HPDE6-E6E7 (cell line): ENCODE measurements around the gene TIMP2.

Experiments used
- DNase-seq: peaks from one replicate; pipeline ENCODE4 v3.0.0; 2011; ENCODE audit warnings: missing footprints; ENCODE audit errors: extremely low spot score

TIMP2 gene

DNA sequence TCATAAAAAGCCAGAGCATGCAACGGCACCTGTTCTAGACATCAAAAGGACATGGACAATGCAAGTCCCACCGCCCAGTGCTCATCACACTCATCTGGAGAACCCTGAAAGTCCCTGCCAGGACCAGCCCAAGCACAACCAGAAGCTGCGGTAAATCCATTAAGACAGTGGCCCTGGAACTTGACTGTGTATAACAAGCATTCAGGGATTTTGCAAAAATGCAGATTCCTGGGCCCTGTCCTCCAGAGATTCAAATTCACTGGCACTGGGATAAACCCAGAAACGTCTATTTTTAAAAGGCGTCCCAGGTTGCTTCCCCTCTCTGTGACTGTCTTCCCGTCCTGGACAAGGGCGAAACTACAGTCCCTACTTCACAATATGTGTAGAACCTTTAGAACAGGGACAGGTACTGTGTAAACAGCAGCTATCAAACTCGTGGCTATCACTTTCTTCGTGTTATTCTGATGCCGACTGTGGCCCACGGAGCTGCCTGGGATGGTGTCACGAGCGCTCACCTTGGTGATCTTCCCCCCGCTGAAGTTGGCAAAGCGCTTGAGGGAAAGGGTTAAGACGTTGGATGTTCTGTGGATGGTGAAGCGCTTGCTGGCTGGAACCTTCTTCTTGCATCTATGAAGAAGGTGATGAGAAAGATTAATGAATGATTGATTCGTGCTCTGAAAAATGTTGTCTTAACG is 106.9 kb downstream of the TIMP2 start:
- DNase-seq = no peak

DNA sequence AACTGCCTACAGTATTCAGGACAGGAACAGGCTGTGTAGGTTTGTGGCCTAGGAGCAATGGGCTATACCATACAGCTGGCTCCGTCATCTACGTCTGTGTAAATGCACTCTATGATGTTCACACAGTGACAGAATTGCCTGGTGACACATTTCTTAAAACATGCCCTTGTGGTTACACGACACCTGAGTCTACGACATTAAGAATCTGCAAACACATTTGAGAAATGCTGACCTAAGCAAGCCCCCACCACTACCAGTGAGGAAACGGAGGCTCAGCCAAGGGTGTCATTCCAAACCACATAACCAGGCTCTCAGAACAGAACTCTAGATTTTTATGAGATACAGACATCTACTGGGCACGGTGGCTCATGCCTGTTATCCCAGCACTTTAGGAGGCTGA is 108.1 kb downstream of the TIMP2 start:
- DNase-seq = no peak

DNA sequence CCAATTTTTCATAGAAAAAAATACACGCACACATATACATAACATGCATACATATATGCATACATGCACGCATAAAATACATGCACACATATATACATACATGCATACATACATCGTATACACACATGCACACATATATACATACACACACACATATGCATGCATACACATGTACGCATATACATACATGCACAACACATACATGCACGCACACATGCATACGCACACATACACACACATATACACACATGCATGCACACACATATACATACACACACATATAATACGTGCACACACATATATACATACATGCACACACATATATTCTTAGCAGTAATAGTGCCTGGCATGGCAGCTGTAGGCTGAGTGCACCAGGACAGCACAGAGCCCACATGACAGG is 109.5 kb downstream of the TIMP2 start:
- DNase-seq = no peak

DNA sequence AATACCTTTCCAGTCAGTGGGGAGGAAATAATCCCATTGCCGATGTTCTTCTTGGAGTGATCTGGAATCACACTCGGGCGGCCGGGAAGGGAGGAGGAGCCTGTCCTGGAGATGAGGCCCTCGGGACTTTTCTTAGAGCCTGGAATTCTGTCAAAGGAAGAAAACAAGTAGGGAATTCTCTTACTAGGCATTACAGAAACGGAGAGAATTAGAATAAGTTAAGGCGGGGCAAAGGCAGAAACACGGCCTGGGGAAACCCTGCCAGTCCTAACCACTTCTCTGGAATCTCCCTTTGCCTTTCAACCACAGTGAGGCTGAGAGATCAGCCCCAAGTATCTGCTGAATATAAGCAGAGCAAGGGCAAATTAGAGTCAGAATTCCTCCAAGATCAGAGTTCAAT is 112.3 kb downstream of the TIMP2 start:
- DNase-seq = no peak

DNA sequence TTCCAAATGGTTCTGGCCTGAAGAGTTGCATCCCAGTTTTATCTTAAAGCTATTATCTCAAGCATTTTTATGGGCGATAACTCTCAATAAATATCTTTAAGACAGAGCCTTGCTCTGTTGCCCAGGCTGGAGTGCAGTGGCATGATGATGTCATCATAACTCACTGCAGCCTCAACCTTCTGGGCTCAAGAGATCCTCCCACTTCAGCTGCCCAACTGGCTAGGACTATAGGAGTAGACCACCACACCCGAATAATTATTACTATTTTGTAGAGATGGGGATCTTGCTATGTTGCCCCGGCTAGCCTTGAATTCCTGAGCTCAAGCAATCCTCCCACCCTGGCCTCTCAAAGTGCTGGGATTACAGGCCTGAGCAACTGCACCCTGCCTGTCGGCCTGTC is 117.0 kb downstream of the TIMP2 start:
- DNase-seq = no peak

DNA sequence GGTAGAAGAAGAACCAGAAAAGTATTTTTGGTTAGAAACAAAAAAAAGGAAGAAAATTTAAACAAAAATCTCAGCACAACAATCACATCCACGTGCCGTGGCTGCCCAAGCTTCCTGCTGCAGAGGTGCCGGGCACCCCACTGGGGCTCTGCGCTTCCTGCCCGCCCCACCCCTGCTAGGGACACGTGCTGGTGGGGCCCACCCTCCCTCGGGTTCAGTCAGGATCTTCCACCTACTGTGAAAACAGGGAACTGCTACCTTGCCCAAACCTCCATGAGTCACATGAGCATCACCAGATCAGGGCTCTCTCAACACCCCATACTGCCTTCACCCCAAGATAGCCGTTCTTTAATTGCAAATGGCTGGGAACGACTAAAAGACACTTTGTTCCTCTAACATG is 118.7 kb downstream of the TIMP2 start:
- no peak for DNase-seq

DNA sequence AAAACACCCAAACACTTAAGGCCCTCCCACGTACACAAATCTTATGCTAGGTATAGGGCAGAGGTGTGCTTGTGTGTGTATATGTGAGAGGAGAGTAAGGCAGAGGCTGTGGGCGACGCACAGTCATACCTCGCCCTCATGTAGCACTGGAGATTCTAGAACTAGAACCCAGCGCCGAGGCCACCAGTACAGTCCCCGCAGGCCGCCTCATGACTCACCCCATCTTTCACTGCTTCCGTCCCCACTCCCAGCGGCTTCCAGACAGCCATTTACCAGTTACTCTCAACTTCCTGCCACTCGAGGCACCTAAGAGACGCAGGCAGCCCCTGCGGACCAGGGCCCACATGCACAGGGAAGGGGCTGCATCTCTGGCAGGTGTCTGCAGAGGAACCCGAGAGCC is 119.9 kb downstream of the TIMP2 start:
- DNase-seq = no peak

DNA sequence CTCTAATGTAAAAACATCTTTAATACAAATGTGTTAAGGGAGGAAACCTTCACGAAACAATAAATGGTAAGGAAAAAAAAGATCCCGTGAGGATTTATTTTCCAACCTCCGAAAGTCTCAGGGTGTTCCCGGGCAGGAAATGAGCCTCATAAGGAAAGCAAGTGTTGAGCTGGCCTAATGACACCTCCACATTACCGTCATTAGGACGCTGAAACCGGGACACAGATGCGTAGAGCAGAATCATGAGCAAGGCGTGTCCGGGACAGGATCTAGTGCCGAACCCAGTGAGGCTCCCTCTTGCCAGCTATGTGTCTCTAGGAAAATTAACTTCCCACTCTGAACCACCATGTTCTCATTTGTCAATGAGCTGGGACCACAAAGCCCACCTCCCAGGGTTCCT is 120.4 kb downstream of the TIMP2 start:
- DNase-seq = no peak

DNA sequence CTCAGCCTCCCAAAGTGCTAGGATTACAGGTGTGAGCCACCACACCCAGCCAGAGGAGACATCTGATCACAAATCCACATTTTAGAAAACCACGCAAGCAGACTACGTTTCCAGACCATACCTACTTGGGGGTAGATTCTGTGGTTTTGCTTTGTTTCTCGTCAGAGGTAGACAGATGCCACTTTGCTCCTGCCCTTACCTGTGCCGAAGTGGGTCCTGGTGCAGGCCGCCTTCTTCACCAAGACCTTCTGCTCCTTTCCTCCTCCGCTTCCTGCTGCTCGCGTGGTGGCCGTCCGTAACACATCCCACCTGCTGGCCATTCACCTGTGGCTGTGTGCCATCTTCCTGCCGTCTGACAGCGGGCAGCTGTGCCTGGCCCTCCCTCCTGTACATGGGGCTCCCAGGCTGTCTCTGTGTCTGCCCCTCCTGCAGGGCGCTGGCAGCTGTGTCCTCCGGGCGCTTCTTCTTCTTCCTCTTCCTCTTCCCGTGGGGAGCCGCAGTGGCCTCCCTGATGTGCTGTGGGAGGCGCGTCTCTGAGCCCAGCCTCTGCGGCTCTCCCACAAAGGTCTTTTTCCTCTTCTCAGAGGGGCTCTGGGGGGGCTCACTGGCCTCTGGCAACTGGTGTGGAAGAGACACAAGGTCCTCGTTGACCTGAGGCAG is 121.9 kb downstream of the TIMP2 start:
- DNase-seq = no peak
